Endothelial cell of umbilical vein (primary cell): ENCODE data around the gene NAA20.

Source experiments
- EZH2 ChIP-seq: IDR thresholded peaks from 2 replicates; pipeline ENCODE4 v1.6.1; 2012; ENCODE audit warnings: borderline replicate concordance, low read depth, mild to moderate bottlenecking, moderate library complexity, low read length, inconsistent platforms; ENCODE audit not compliant: severe bottlenecking
- FOS ChIP-seq: IDR thresholded peaks from 2 replicates; pipeline ENCODE4 v1.6.1; 2011; ENCODE audit warnings: mild to moderate bottlenecking, low read length, moderate library complexity, borderline replicate concordance; ENCODE audit not compliant: insufficient read depth
- GATA2 ChIP-seq: IDR thresholded peaks from 2 replicates; pipeline ENCODE4 v1.7.0; 2011; ENCODE audit warnings: low read depth, mild to moderate bottlenecking, moderate library complexity, mixed read lengths, low read length; ENCODE audit not compliant: insufficient read length, insufficient read depth
- JUN ChIP-seq: IDR thresholded peaks from 2 replicates; pipeline ENCODE4 v1.6.1; 2011; ENCODE audit warnings: borderline replicate concordance, low read depth; ENCODE audit not compliant: insufficient read length, insufficient read depth
- MYC ChIP-seq: IDR thresholded peaks from one replicate; pipeline ENCODE4 v1.6.1; 2011; ENCODE audit warnings: mild to moderate bottlenecking, low read depth, low read length
- POLR2A ChIP-seq: IDR thresholded peaks from 2 replicates; pipeline ENCODE4 v1.6.1; 2012; ENCODE audit warnings: low read depth, mild to moderate bottlenecking, control low read depth, low read length
- POLR2AphosphoS5 ChIP-seq: IDR thresholded peaks from 2 replicates; pipeline ENCODE4 v1.6.1; 2012; ENCODE audit warnings: low read depth, mild to moderate bottlenecking, control low read depth, low read length, moderate library complexity; ENCODE audit not compliant: insufficient read depth
- TF ChIP-seq, protein P1 (sequence below), 2 donors: IDR thresholded peaks; 1 replicate in 1 of 2; 2 replicates in 1 of 2; pipeline ENCODE4 v1.5.1; 2011; ENCODE audit warnings: low read length in 2 of 2, mild to moderate bottlenecking in 2 of 2, moderate library complexity in 2 of 2, control low read depth in 1 of 2, inconsistent platforms in 1 of 2, low read depth in 1 of 2; ENCODE audit not compliant: insufficient read depth in 1 of 2; ENCODE audit errors: extremely low read depth in 1 of 2
- TF ChIP-seq, protein P2 (sequence below): IDR thresholded peaks from 2 replicates; pipeline ENCODE4 v1.6.1; 2011; ENCODE audit not compliant: insufficient read depth, insufficient read length

DNA sequence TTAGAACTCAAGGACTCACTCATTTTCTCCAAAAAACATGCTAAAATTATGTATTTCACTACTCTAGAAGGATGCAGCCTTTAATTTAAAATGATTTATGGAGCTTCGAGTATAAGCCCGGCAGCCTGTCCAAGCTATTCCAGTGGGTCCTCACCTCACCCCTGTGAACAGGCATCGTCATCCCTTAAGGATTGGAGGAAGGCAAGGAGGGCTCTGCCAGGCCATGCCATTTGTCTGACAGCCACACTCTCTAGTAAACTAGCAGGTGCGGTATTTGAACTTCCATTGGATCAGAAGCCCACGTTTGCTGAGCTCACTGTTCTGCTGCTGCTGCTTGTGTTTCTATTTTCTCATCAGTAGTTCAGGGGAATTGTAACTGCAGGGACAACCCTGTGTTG, 39.8 kb upstream of the NAA20 start:
- no peak for TF ChIP-seq POLR2A
- no peak for TF ChIP-seq POLR2AphosphoS5
- TF ChIP-seq, protein P1, sequence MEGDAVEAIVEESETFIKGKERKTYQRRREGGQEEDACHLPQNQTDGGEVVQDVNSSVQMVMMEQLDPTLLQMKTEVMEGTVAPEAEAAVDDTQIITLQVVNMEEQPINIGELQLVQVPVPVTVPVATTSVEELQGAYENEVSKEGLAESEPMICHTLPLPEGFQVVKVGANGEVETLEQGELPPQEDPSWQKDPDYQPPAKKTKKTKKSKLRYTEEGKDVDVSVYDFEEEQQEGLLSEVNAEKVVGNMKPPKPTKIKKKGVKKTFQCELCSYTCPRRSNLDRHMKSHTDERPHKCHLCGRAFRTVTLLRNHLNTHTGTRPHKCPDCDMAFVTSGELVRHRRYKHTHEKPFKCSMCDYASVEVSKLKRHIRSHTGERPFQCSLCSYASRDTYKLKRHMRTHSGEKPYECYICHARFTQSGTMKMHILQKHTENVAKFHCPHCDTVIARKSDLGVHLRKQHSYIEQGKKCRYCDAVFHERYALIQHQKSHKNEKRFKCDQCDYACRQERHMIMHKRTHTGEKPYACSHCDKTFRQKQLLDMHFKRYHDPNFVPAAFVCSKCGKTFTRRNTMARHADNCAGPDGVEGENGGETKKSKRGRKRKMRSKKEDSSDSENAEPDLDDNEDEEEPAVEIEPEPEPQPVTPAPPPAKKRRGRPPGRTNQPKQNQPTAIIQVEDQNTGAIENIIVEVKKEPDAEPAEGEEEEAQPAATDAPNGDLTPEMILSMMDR (IDR thresholded peaks at IDR 0.05; ENCODE audit: extremely low read depth in 1 of 2, insufficient read depth in 1 of 2, low read depth in 1 of 2, low read length in 2 of 2), result no peak
- no peak for TF ChIP-seq FOS
- TF ChIP-seq MYC, result no peak
- no peak for TF ChIP-seq JUN
- TF ChIP-seq, protein P2, sequence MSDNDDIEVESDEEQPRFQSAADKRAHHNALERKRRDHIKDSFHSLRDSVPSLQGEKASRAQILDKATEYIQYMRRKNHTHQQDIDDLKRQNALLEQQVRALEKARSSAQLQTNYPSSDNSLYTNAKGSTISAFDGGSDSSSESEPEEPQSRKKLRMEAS, result no peak
- no peak for TF ChIP-seq EZH2
- TF ChIP-seq GATA2, result no peak
